Stimulated activated CD8-positive, alpha-beta memory T cell treated with anti-CD3 and anti-CD28 coated beads, Interleukin-7, amount 100 ng/mL, for 1 hour (primary cell): ENCODE data around the gene WT1.

Experiments
- DNase-seq, 2 donors: peaks; one replicate each; pipeline ENCODE4 v3.0.0-alpha.2; 2020; ENCODE audit warnings: low read depth in 2 of 2

Gene WT1

GRCh38 chr11:32438346-32438865 is 3.1 kb upstream of the WT1 start:
- no peak for DNase-seq

DNA sequence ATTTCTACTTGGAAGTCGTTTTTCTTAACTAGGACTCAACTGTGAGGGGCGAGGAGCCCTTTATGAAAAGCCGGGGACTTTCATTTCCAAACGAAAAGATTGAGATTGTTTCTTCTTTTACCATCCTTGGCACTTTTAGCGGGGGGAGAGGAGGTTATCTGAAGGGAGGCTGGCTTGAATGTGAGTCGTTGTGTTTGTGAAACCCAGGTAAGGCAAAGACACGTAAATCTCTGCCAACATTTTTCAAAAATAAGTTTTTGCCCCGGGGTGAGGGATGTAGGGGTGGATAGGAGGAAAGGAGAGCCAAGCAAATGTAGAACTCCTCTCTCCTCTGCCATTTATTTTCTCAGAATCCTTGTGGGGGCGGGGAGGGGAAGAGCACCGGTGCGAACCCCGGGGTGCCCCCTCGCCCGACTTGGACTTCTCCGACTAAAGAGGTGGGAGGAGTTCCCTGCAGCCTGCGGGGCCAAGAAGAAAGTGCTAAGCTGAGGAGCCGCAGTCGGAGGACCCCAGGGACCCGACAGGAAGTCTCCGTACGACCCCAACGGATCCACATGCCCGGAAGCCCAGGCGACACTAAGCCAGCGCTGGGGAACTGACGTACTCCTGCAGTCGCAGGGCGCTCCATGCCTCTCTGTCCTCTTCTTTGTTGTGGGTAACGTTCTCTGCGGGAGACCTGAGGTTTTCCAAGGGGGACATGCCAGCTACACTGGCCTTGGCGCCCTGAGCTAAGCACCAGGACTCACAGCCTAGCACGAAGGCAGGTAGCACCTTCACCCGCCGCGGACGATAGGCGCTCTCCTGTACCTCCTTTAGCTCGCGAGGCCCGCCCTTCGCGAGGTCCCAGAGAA is 2.4 kb upstream of the WT1 start:
- DNase-seq, result no peak

- no peak for DNase-seq
Measured at GRCh38 chr11:32436751-32437494, 1.6 kb upstream of the WT1 start.

DNA sequence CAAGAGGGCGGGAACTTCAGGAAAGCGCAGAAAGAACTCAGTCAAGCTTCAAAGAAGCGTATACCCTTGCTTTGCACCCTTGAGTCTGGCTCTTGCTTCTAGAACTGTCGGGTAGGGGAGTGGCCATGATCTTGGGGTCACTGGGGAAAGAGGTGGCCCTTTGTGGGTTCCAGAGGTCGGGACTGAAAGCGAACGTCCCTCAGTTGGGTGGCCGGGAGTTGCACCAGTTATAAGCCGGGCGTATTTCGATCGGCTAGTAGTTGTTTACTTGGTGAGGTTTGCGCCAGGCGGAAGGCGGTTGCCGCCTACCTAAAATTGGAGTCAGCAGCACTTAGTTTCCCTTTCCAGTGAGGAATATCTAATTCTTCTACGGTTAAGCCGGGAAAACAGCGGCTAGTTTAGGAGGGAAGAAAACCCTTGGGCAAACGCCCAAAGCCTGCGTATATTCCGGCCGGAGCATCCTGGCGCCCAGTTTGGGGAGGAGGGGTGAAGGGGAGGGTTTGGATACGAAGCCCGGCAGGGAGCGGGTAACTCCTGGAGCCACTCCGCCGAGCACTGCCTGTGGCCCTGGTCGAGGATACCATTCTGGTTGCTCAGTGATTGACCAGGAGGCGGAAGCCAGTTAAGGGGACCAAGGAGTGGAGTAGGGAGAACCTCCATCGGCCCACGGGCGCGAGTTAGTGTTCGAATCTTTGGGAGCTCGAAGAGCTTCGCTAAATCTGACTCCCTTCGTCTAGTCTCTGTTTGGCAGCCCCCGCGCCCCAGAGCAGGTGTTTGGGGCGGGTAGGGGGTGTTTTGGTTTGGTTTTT is 807 bp upstream of the WT1 start:
- no peak for DNase-seq

DNA sequence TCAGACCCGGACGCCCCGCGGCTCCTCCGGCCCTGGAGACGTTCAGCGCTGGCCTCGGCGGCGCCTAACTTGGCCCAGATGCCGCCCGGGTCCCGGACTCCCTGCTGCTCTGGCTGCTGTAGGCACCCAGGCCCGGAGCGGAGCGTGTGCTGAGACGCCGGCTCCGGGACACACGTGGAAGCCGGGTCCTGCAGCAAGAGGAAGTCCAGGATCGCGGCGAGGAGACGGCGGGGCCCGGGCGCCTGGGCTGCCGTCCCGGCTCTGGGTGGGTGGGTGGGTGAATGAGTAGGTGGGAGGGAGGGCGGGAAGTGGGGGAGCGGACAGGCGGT is 223 bp downstream of the WT1 start:
- DNase-seq, result no peak

DNA sequence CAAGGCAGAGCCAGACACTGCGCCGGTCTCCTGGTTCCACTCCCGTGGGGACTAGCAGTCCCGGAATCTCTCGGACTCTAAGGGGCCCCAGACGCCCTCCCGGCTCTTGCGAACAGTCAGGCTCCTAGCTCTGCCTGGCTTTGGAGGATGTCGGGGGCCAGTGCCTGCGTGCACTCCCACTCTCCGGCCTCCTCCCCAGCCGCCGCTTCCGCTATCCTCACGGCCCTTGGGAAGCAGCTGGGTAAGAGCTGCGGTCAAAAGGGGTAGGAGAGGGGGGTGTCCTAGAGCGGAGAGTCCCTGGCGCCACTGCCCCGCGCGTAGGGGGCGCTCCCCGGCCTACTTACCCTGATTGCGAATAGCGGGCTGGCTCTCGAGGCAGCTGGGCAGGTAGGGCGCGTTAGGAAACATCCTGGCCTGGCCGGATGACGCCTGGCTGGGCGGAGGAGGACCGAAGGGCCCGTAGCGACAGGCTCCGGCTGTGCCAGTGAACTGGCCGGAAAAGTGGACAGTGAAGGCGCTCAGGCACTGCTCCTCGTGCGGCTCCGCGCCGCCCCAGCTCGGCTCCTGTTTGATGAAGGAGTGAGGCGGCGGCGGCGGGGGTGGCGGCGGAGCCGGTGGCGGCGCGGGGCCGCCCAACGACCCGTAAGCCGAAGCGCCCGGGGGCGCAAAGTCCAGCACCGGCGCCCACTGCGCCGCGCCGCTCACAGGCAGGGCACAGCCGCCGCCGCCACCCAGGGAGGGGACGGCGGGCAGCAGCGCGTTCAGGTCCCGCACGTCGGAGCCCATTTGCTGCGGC is 785 bp downstream of the WT1 start:
- no peak for DNase-seq

GRCh38 chr11:32433914-32434355 is 1.4 kb downstream of the WT1 start:
- no peak for DNase-seq

GRCh38 chr11:32433101-32433913 is 2.0 kb downstream of the WT1 start:
- DNase-seq, result no peak

DNA sequence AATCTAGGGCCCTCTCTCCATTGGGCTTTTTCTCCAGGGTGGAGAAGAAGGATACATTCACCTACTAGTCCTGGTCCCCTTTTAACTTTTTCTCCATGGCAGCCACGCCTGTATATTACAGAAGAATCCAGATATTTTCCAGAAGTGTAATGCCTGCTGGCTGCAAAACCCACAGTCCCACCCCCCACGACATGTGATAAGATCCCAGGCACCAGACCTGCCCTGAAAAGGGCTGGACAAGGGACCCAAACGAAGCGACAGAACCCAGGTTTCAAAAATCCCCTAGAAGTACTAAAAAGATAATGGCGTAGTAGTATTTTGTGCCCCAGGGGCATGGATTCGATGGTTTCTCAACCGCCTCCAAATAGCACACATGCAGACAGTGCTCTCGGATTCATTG is 2.8 kb downstream of the WT1 start:
- DNase-seq, result no peak

DNA sequence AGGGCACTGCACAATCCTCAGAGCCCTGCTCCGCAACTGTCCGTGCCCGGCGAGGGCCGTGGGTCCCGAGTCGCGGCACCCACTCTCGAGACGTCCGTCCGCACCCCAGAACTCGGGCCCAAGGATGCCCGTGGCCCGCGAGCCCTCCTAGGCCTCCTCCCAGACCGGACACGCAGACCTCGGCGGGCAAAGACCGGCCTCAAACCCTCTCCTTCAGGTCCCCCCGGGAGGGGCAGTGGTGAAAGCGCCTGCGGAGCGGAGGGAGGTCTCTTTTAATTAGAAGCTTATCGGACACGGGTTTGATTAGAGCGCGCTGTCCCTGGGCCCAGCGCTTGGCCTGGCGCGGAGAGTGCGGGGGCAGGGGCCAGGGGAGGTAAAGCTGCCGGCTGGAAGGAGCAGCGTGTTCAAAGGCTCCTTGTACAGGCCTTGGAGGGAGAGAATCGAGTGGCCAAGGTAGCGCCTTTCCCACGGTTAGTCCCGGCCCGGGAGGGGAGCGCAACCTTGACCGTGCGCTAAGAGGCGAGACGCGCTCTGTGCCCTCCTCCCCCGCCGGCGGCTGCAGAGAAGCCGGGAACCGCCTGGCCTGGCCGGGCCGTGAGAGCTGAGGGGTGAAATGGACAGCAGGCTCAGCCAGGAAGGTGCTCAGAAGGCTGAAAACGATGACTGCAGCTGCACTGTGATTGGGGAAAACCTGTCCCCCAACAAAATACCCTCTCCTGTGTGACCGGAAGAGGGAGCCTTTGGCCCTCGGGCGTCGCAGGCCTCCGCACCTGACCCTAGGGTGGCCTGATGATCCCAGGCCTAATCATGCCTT is 4.6 kb downstream of the WT1 start:
- DNase-seq, result no peak

DNA sequence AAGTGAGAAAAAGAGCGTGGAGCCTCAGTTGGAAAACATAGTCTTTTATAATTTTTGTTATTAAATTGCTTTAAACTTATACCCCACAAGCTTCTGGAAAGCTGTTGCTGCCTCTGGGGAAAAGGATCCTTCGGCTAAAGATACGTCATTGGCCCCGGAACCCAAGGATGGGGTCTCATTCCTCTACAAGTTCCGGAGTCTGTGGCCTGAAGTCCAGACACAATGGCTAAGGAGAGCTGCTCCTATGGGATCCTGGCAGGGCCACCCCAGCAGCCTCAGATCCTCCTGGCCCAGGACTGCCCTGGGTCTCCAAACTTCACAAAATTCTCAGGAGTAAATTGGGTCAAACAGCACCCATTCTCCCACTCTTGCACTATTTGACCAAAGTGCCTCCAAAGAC is 5.9 kb downstream of the WT1 start:
- no peak for DNase-seq

DNA sequence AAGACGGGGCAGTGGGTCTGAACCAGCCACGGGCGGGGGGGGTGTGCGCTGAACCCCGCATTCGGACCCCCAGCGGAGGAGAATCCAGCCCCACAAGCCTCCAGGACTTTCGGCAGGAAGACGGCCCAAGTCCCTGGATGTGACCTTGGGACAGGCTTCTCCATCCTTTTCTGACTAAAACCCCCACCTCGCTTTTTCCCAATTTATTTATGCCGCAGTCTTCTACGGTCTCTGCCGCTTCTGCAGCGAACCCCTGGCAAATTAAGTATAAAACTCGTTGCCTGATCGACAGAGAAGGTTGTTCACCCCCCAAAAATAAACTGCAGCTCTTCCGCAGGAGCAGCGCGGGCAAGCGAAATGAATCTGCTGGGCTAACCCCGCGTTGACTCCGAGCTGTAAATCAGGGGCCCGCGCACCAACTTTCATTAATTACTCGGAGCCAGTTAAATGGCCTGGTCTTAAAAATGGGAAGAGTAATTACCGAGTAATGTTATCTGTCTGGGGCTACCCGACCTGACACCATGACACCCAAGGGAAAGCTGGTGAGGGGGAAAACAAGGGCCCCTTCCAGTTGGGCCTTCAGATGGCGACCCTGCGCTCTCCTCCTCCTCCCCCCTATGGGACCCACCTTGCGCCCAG is 6.6 kb downstream of the WT1 start:
- DNase-seq, result no peak

GRCh38 chr11:32427935-32428664 is 7.2 kb downstream of the WT1 start:
- no peak for DNase-seq

DNA sequence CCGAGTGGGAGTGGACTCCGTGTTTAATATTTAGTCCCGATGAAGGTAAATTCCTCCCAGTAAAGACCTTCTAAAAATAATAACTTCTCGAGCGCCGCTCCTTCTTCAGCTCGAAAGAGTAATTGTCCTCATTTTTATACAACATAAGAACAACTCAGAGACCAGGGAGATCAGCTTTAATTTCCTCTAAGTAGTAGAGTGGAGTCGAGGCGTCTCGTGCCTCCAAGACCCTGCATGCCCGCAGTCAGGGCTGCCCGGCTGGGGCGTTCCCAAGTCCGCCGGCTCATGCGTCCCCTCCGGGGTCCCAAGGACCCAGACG is 7.8 kb downstream of the WT1 start:
- DNase-seq, result no peak

GRCh38 chr11:32426819-32427615 is 8.3 kb downstream of the WT1 start:
- DNase-seq, result no peak

DNA sequence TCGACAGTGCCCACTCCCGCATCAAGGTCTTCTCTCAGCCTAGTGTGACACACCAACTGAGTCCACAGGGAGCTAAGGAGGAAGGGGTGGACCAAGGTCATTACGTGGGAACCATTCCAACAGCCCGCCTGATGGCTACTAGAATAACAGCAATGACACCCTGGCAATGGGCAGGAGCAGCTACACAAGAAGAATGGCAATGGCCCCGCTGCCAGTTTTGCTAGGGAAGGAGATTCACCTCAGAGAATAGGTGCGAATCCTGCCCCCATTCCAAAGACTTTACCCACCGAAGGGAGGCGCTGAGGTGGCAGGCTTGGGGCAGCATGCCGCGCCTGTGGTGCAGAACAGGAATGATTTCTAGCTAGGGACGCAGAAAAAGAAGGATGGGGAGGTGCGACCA is 9.1 kb downstream of the WT1 start:
- no peak for DNase-seq

GRCh38 chr11:32425761-32426160 is 9.6 kb downstream of the WT1 start:
- DNase-seq, result no peak

- DNase-seq, result no peak
Measured at GRCh38 chr11:32422545-32422944, 12.8 kb downstream of the WT1 start.
